ENCODE results near the gene TGM5.
"Not testable (repeated sequence)": the region's sequence is repeated elsewhere in the genome, so short reads cannot be mapped to it uniquely, and the experiment has no call there.

The TGM5 gene

DNA sequence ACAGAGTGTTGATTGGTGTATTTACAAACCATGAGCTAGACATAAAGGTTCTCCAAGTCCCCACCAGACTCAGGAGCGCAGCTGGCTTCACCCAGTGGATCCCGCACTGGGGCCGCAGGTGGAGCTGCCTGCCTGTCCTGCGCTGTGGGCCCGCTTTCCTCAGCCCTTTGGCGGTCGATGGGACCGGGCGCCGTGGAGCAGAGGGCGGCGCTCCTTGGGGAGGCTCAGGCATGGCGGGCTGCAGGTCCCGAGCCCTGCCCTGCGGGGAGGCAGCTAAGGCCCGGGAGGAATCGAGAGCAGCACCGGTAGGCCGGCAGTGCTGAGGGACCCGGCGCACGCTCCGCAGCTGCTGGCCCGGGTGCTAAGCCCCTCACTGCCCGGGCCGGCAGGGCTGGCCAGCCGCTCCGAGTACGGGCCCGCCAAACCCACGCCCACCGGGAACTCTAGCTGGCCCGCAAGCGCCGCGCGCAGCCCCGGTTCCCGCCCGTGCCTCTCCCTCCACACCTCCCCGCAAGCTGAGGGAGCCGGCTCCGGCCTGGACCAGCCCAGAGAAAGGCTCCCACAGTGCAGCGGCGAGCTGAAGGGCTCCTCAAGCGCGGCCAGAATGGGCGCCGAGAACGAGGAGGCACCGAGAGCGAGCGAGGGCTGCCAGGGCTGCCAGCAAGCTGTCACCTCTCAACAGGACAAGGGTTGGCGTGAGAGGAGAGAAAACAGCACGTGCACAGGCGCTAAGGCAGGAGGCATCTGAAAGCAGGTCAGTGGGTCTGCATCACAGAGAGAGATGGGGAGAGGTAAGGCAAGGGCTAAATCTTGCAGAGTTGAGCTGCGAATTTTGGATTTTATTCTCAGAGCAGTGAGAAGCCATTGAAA lies 40.1 kb downstream of the TGM5 start:
- H3K27me3 Mint-ChIP-seq, result no peaks in the 10 kb centered on the region
- no peak overlapping the region for H3K4me3 Mint-ChIP-seq
- peaks cover 5 to 7% of the 10 kb centered on the region in 2 donors for H3K4me1 Mint-ChIP-seq
- H3K9me3 Mint-ChIP-seq, result no peaks in the 10 kb centered on the region
- ATAC-seq (replicated peaks) (no peak), DNase-seq (no peak)
- H3K27ac Mint-ChIP-seq, result no peak overlapping the region
- no peaks in the 10 kb centered on the region for H3K36me3 Mint-ChIP-seq

DNA sequence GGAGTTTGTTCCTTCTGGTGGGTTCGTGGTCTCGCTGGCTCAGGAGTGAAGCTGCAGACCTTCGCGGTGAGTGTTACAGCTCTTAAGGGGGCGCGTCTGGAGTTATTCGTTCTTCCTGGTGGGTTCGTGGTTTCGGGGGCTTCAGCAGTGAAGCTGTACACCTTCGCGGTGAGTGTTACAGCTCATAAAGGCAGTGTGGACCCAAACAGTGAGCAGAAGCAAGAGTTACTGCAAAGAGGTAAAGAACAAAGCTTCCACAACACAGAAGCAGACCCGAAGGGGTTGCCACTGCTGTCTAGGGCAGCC lies 40.8 kb downstream of the TGM5 start:
- ATAC-seq (replicated peaks); H3K36me3 Mint-ChIP-seq; H3K9me3 Mint-ChIP-seq; DNase-seq; H3K4me3 Mint-ChIP-seq; H3K4me1 Mint-ChIP-seq; H3K27ac Mint-ChIP-seq; H3K27me3 Mint-ChIP-seq: not testable (repeated sequence)

DNA sequence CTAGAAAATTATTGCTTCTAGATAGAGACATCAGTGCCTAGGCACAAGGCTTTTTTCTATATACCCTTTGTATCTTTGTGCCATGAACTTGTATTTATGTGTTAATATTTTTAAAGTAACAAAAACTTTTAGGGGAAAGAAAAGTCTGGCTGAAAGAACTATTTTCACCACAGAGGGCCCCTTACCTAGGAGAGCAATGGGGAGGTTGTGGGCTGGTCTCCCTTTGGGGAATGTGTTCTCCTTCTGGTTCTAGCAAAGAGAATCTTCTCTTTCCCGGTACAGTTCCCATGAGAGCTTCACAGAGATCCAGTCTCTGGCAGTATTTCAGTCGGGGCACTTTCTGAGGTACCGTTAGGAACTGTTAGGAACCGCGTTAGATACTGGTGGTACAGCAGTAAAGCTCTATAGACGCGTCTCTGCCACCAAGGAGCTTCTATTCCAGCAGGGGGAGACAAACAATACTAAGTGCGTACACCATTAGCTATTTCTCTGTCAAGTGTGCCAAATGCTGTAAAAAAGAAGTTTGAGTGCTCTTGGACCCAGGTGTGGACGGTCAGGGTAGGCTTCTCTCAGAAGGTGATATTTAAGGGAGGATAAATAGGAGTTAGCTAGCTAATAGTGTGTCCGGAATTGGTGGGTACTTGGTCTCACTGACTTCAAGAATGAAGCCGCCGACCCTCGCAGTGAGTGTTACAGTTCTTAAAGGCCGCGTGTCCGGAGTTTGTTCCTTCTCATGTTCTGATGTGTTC lies 41.4 kb downstream of the TGM5 start:
- no peak overlapping the region for H3K27ac Mint-ChIP-seq
- H3K4me1 Mint-ChIP-seq, result peaks cover 5 to 7% of the 10 kb centered on the region in 2 donors
- H3K36me3 Mint-ChIP-seq, result no peaks in the 10 kb centered on the region
- DNase-seq, result peak; percentile 37
- H3K27me3 Mint-ChIP-seq, result peaks cover 0 to under 1% of the 10 kb centered on the region in 2 donors
- ATAC-seq (replicated peaks), result peak; percentile 98 to 99
- no peaks in the 10 kb centered on the region for H3K9me3 Mint-ChIP-seq
- H3K4me3 Mint-ChIP-seq, result no peak overlapping the region

DNA sequence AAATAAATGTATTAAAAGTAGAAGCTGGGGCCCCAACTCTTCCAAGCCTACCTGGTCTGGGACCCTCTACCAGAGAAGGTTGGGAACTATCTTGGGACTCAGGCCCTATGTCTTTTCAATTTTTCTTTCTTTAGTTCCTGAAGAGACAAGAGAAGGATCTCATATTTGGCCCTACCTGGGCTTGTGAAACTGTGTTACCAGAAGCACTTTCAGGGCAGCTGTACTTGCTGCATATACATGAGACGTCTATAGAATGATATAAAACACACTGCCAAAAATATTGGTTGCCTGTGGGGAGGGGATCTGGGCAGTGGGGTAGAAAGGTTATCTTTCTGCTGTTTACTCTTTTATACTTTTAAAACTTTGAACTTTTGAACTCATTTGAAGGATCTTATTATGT lies 45.3 kb downstream of the TGM5 start:
- ATAC-seq (replicated peaks), result no peak
- peaks cover 5 to 9% of the 10 kb centered on the region in 2 donors for H3K27me3 Mint-ChIP-seq
- no peaks in the 10 kb centered on the region for H3K36me3 Mint-ChIP-seq

DNA sequence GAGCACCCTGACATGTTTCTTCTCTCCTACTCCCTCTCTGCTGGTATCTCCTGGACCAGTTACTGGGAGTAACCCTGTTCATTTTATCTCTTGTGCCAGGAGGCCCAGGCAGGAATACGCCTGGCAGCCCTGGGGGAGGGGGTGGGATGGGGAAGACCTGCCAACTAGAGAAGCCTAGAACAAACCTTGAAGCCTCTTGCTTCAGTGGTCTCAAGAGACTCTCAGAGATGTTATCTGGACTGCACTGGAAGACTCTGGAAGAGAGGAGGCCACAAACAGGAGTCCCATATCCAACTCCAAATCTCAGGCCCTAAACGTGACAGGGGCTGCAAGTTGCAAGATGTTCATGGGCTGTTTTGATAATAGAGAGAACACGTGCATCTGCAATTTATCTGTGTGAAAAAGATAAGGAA lies 45.7 kb downstream of the TGM5 start, which contains the start of gene EPB42:
EPB42 (minus strand) TSS at position 28 of the 413 bp plus-strand sequence. CDS start 193 bp downstream, outside the sequence.
- Mint-ChIP-seq H3K36me3 (no peaks in the 10 kb centered on the region), H3K9me3 (peaks cover 0 to 2% of the 10 kb centered on the region in 2 donors), H3K27ac (no peak within 1 kb of the TSS), H3K4me3 (no peak within 1 kb of the TSS), H3K27me3 (peaks cover 5 to 9% of the 10 kb centered on the region in 2 donors), H3K4me1 (peaks cover 5 to 7% of the 10 kb centered on the region in 2 donors)
- ATAC-seq (replicated peaks) (no peak), DNase-seq (no peak)

More for the DNA sequence above, 45.3 kb downstream of the TGM5 start:
- peaks cover 0 to 2% of the 10 kb centered on the region in 2 donors for H3K9me3 Mint-ChIP-seq
- H3K27ac Mint-ChIP-seq, result no peak overlapping the region
- DNase-seq, result no peak
- H3K4me1 Mint-ChIP-seq, result peaks cover 5 to 7% of the 10 kb centered on the region in 2 donors
- H3K4me3 Mint-ChIP-seq, result no peak overlapping the region

DNA sequence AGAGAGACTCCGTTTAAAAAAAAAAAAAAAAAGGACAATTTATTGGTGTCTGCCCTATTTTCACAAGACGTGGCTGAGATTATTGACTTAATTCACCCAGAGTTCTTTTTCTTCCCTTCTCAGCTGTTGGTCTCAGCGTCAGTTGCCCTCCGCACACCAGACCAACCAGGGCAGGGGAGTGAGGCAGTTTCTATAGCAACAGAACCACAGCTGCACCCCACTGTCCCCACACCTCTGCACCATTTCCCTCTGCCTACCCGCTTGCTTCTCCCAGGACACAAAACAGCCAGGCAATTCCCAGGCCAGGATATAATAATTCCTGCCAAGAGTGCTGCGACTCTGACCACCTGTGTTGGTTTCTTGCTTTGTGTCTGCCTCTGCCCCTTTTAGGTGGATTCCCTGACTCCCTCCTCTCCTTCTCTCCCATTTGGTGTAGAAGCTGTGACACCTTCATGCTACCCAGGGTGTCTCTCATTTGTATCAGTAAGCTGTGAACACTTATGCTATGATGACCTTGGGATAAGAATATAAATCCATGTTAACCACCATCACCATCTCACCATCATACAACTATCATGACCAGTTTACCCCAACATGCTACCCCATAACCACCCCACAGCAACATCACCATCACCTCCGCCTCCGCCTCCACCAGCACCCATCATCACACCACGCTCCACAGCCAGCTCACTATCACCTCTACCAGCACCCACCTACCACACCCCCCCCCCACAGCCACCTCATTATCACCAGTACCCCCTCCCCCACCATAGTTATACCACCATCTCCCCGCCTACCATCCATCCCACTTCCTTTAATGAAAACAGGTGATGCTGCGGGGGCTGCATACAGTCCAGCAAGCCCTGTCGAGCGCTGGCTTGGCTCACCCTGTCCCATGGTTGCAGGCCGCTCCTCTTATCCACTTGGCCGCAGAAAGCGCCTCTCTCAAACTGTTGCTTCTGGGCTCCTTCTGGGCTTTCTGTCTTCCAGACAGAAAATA lies 46.5 kb downstream of the TGM5 start:
- Mint-ChIP-seq H3K4me3 (no peak overlapping the region), H3K27ac (no peak overlapping the region), H3K27me3 (peaks cover 5 to 9% of the 10 kb centered on the region in 2 donors), H3K9me3 (peaks cover 0 to 2% of the 10 kb centered on the region in 2 donors), H3K36me3 (no peaks in the 10 kb centered on the region), H3K4me1 (no peaks in the 10 kb centered on the region)
- ATAC-seq (replicated peaks) (no peak), DNase-seq (no peak)

DNA sequence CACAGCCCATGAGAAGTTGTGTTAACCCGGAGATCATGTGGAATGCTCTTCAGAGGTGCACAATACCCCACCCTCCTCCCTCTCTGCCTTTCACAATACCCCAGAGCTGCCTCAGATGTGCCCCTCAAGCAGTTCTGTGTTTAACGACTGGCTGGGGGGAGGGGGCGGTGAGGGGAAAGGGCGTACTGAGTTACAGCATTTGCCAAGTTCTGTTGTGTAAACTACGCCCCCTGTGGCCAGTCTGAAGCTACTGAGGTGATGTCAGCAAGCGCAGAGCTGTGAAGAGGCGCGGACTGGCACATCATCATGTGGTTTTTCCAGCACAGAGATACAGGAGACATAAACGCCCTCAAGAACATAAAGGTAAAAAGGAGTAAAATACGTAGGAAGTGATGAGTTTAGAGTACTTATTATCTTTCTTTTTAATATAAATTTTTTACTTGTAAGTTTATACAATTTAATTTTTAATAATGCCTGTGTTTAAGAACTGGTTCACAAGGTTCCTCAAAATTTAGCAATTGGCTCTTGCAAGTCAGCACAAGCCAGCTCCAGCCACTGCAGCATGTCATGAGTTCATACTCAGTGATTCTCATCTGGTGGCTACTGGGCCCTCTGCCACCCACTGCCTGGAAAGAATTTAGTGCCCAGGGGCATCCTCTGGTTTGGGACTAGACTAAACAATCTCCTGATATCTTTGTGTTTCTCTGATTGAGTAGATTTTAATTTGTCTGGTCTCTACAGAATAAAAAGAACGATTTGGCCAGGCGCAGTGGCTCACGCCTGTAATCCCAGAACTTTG lies 47.6 kb downstream of the TGM5 start:
- H3K27me3 Mint-ChIP-seq, result peaks cover 5 to 9% of the 10 kb centered on the region in 2 donors
- peaks cover 0 to 2% of the 10 kb centered on the region in 2 donors for H3K9me3 Mint-ChIP-seq
- no peaks in the 10 kb centered on the region for H3K36me3 Mint-ChIP-seq
- DNase-seq, result no peak
- H3K27ac Mint-ChIP-seq, result no peak overlapping the region
- H3K4me3 Mint-ChIP-seq, result no peak overlapping the region
- no peak for ATAC-seq (replicated peaks)
- no peaks in the 10 kb centered on the region for H3K4me1 Mint-ChIP-seq

DNA sequence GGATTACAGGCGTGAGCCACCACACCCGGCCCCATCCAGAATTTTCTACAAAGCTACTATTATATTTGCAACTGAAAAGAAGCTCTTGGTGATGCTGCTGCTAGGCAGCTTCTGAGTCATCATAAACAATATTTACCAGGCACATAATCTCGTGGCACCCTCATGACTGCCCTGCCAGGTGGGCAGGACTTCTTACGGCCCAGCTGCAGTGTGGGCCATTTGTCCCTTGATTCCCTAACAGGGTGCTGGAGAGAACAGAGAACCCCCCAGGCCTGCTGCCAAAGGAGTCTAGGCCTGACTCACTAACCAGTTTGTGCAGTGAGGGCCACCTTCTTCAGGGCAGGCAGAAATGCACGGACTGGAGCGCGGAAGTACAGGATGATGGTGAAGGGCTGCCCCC lies 50.8 kb downstream of the TGM5 start:
- no peaks in the 10 kb centered on the region for H3K36me3 Mint-ChIP-seq
- H3K27me3 Mint-ChIP-seq, result peaks cover 5 to 10% of the 10 kb centered on the region in 2 donors
- H3K4me3 Mint-ChIP-seq, result no peak overlapping the region
- H3K9me3 Mint-ChIP-seq, result peaks cover 0 to 2% of the 10 kb centered on the region in 2 donors
- no peaks in the 10 kb centered on the region for H3K4me1 Mint-ChIP-seq
- H3K27ac Mint-ChIP-seq, result no peak overlapping the region
- ATAC-seq (replicated peaks) (no peak), DNase-seq (no peak)

DNA sequence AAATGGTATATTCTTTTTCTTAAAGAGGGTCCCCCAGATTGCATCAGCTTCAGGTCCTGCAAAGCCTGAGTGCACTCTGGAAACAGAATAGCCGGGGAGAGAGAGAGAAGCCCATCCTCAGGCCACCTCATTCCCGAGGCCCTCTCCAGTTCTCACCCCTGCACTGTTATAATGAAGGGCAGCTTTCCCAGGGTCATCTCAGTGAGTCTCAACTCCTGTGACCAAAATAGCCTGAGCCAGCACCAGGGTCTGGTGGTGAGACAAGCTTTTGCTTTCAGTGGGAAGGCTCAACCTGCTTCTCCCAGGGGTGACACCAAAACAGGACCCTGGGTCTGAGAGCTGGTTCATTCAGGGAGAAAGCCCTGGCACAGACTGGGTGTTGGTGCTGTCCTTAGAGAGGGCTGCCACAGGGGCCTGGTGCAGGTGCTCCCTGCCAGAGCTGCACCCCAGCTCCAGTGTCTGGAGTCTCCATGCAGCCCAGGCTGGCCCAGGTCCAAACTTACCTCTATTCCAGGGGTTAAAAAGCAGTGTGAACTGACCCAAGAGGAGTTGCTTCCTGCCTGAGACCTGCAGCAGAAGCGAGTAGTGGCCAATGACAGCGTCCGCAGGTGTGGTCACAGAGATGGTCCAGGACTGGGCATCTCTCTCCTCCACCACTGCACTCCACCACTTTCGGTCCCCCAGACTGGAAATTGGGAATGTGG lies 52.0 kb downstream of the TGM5 start:
- Mint-ChIP-seq H3K27me3 (peaks cover 3 to 22% of the 10 kb centered on the region in 2 donors), H3K9me3 (peaks cover 0 to 2% of the 10 kb centered on the region in 2 donors), H3K27ac (no peak overlapping the region), H3K4me1 (no peaks in the 10 kb centered on the region), H3K4me3 (no peak overlapping the region), H3K36me3 (no peaks in the 10 kb centered on the region)
- no peak for DNase-seq
- ATAC-seq (replicated peaks), result no peak

DNA sequence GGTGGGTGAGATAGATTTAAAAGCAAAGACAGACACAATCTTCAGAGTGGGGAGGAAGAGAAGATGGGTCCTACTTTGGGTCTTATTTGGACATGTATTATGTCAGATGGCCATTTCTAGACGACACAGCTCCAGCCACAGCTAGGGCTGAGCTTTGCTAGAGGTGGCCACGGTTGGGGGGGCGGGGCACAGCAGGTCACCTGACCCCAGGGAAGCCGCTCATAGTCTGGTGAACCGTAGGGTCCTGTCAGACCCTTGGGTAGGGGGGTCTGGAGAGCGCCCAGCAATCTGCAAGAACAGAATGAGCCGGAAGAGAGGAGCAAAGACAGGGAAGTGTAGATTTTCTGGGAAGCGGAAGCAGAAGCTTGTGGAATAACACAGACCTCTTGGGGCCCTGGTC lies 52.6 kb downstream of the TGM5 start:
- H3K9me3 Mint-ChIP-seq, result peaks cover 0 to 2% of the 10 kb centered on the region in 2 donors
- H3K4me3 Mint-ChIP-seq, result no peak overlapping the region
- ATAC-seq (replicated peaks), result no peak
- no peak overlapping the region for H3K27ac Mint-ChIP-seq
- peaks cover 9 to 28% of the 10 kb centered on the region in 2 donors for H3K27me3 Mint-ChIP-seq
- no peaks in the 10 kb centered on the region for H3K36me3 Mint-ChIP-seq
- H3K4me1 Mint-ChIP-seq, result no peaks in the 10 kb centered on the region
- DNase-seq, result no peak

DNA sequence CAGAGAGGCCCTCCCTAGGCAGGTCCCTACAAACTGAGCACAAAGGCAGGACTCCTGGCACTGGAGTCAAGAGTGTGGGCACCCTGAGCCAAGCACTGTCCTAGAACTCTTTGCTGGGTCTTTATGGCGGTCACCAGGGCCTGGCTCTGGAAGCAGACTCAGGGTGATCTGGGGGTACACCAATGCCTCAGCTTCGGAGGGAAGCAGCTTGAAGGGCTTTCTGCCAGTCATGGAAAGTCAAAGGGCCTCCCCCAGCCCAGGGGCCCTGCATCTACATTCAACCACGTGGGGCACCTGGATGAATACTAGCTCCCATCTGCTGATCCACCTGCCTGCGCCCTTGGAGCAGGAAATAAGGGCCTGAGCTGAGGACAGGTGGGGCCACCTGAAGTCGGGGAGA lies 53.3 kb downstream of the TGM5 start:
- Mint-ChIP-seq H3K36me3 (no peaks in the 10 kb centered on the region), H3K27ac (no peak overlapping the region), H3K9me3 (peaks cover 0 to 2% of the 10 kb centered on the region in 2 donors), H3K27me3 (peaks cover 14 to 30% of the 10 kb centered on the region in 2 donors), H3K4me1 (no peaks in the 10 kb centered on the region), H3K4me3 (no peak overlapping the region)
- DNase-seq, result no peak
- no peak for ATAC-seq (replicated peaks)

DNA sequence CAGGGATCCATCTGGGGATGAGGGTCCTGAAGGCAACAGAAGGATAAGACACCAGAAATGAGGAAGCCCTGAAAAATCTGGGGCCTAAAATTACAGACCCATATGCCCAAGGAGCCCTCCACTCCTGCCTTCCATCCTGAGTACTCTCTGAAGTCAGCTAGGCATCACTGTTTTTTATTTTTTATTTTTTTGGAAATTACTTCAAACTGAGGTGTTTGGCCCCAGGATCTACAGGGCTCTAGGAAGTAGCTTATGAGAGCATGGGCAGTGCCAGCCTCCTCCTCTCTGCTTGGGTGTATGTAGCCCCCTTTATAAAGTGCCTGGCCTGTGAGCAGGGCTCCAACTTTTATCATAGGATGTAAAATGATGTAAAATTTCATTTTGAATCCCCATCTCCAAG lies 53.8 kb downstream of the TGM5 start:
- H3K4me3 Mint-ChIP-seq, result no peak overlapping the region
- H3K27me3 Mint-ChIP-seq, result peaks cover 17 to 31% of the 10 kb centered on the region in 2 donors
- no peak overlapping the region for H3K27ac Mint-ChIP-seq
- no peaks in the 10 kb centered on the region for H3K4me1 Mint-ChIP-seq
- H3K36me3 Mint-ChIP-seq, result no peaks in the 10 kb centered on the region
- no peak for DNase-seq
- ATAC-seq (replicated peaks), result no peak
- H3K9me3 Mint-ChIP-seq, result peaks cover 0 to 2% of the 10 kb centered on the region in 2 donors

DNA sequence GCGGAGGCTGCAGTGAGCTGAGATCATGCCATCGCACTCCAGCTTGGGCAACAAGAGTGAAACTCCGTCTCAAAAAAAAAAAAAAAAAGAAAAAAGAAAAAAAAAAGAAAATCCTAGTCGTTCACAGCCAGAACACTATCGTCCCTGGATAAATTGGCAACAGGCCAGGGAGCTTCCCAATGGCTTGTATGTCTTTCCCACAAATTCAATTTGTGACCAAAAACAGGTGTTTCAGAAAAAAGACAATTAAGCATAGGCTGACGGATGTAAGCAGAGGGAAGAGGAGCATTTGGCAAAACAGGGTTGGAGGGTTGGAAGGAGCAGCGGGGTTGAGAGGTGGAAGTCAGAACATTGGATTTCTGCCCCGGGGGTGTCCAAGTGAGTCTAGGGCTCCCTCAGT lies 54.4 kb downstream of the TGM5 start:
- Mint-ChIP-seq H3K9me3 (peaks cover 0 to 2% of the 10 kb centered on the region in 2 donors), H3K4me1 (no peaks in the 10 kb centered on the region), H3K27me3 (peaks cover 19 to 33% of the 10 kb centered on the region in 2 donors), H3K27ac (no peak overlapping the region), H3K36me3 (no peaks in the 10 kb centered on the region), H3K4me3 (no peak overlapping the region)
- no peak for DNase-seq
- ATAC-seq (replicated peaks), result no peak
